ENCODE results near the gene ALDH4A1. TPM values are rescaled to one million over a fixed set of nuclear protein-coding genes. Genes with fewer than 3 reads are reported as not detected.
"Not testable (repeated sequence)": the region's sequence is repeated elsewhere in the genome, so short reads cannot be mapped to it uniquely, and the experiment has no call there.

ALDH4A1 gene
- total RNA-seq, 1 donor from 2014 or later, result 3.0 TPM

- intact Hi-C loops (cut with micrococcal nuclease), result no loop called here
These were observed 23.1 kb downstream of the ALDH4A1 start for GRCh38 chr1:18879215-18879790.

GRCh38 chr1:18878538-18879214, 23.7 kb downstream of the ALDH4A1 start:
- intact Hi-C loops (cut with micrococcal nuclease), result no loop called here

- intact Hi-C loops (cut with micrococcal nuclease), result no loop called here
These were observed 25.1 kb downstream of the ALDH4A1 start for GRCh38 chr1:18877282-18877681.

- intact Hi-C loops (cut with micrococcal nuclease), result no loop called here
These were observed 26.1 kb downstream of the ALDH4A1 start for GRCh38 chr1:18876210-18876609.

GRCh38 chr1:18875796-18876128, 26.6 kb downstream of the ALDH4A1 start:
- intact Hi-C loops (cut with micrococcal nuclease), result loop anchor here (2.0 kb wide), 1 partner anchor 279 kb away; no protein-coding TSS in a partner anchor

- intact Hi-C loops (cut with micrococcal nuclease), result loop anchor here (2.0 kb wide), 1 partner anchor 278 kb away; no protein-coding TSS in a partner anchor
These were observed 27.1 kb downstream of the ALDH4A1 start for GRCh38 chr1:18875107-18875795.

GRCh38 chr1:18874600-18874999, 27.8 kb downstream of the ALDH4A1 start:
- intact Hi-C loops (cut with micrococcal nuclease), result loop anchor here (2.0 kb wide), 1 partner anchor 278 kb away; no protein-coding TSS in a partner anchor

- intact Hi-C loops (cut with micrococcal nuclease), result loop anchor here (2.0 kb wide), 1 partner anchor 277 kb away; no protein-coding TSS in a partner anchor
These were observed 28.3 kb downstream of the ALDH4A1 start for GRCh38 chr1:18874036-18874435.

GRCh38 chr1:18872071-18872611, 30.2 kb downstream of the ALDH4A1 start:
- intact Hi-C loops (cut with micrococcal nuclease), result no loop called here

- intact Hi-C loops (cut with micrococcal nuclease), result no loop called here
These were observed 30.8 kb downstream of the ALDH4A1 start for GRCh38 chr1:18871401-18872070.

GRCh38 chr1:18870957-18871356, 31.4 kb downstream of the ALDH4A1 start:
- intact Hi-C loops (cut with micrococcal nuclease), result no loop called here

- intact Hi-C loops (cut with micrococcal nuclease), result not testable (repeated sequence)
These were observed 31.8 kb downstream of the ALDH4A1 start for GRCh38 chr1:18870595-18870865.

- intact Hi-C loops (cut with micrococcal nuclease), result no loop called here
These were observed 32.3 kb downstream of the ALDH4A1 start for GRCh38 chr1:18869847-18870594.

GRCh38 chr1:18868801-18869424, 33.4 kb downstream of the ALDH4A1 start:
- intact Hi-C loops (cut with micrococcal nuclease), result no loop called here

- intact Hi-C loops (cut with micrococcal nuclease), result no loop called here
These were observed 34.0 kb downstream of the ALDH4A1 start for GRCh38 chr1:18868354-18868753.

GRCh38 chr1:18866846-18867245, 35.5 kb downstream of the ALDH4A1 start:
- intact Hi-C loops (cut with micrococcal nuclease), result no loop called here

GRCh38 chr1:18866314-18866713, 36.0 kb downstream of the ALDH4A1 start:
- intact Hi-C loops (cut with micrococcal nuclease), result no loop called here

GRCh38 chr1:18865176-18865575, 37.2 kb downstream of the ALDH4A1 start:
- intact Hi-C loops (cut with micrococcal nuclease), result no loop called here

GRCh38 chr1:18861590-18861989, 40.8 kb downstream of the ALDH4A1 start:
- intact Hi-C loops (cut with micrococcal nuclease), result no loop called here

GRCh38 chr1:18861082-18861481, 41.3 kb downstream of the ALDH4A1 start:
- intact Hi-C loops (cut with micrococcal nuclease), result no loop called here

GRCh38 chr1:18859560-18859959, 42.8 kb downstream of the ALDH4A1 start, which contains the start of gene TAS1R2:
Gene TAS1R2 (minus strand): TSS chr1:18859660. CDS start chr1:18859660, 0 bp downstream.
- intact Hi-C loops (cut with micrococcal nuclease), result no loop called here
